ENCODE data around the gene MIA3. TPM values are rescaled to one million over a fixed set of nuclear protein-coding genes. Genes with fewer than 3 reads are reported as not detected.

MIA3 gene
- total and polyA plus RNA-seq, 9 of the 15 experiments (the other 6 are each of a cell fraction or from before 2014, with no cell fraction given): 21.6 to 89.4 (median 40.8) TPM

- no peaks in the 10 kb centered on the region for H3K36me3 ChIP-seq (ENCODE audit: control insufficient read depth, insufficient read depth, low read length)
- no peak for DNase-seq (ENCODE audit: extremely low read depth in 1 of 4, low spot score in 3 of 4)
- no TSS peak for BruUV-seq (replicated peaks)
- CTCF ChIA-PET (ENCODE audit: low intra/inter-chr PET ratio): no interaction called here
- no peaks in the 10 kb centered on the region for H3K9me1 ChIP-seq (ENCODE audit: control insufficient read depth, insufficient read depth, low read length)
- H3K79me2 ChIP-seq (ENCODE audit: control insufficient read depth, insufficient read depth, low read length): peaks cover 7% of the 10 kb centered on the region
- 7% methylated on average over 1 of the region's 1 CpG for WGBS (ENCODE audit: insufficient coverage, low coverage, missing lambda C conversion rate)
- no peaks in the 10 kb centered on the region for H3K9me3 ChIP-seq (replicated peaks; ENCODE audit: control insufficient read depth, insufficient read depth, low read depth, low read length)
- no peak overlapping the region for H2AFZ ChIP-seq (ENCODE audit: low read depth, low read length)
- no peaks in the 10 kb centered on the region; the same call in 1 of the 2 replicates for H4K20me1 ChIP-seq (replicated peaks; ENCODE audit: control insufficient read depth, insufficient read depth, low read length)
- ATAC-seq: no peak
- H3K27me3 ChIP-seq (ENCODE audit: control insufficient read depth in 2 of 2, insufficient read depth in 2 of 2, low read length in 2 of 2): no peaks in the 10 kb centered on the region
- TF ChIP-seq ZNF589 (CRISPR knock-in tag; IDR thresholded peaks at IDR 0.05; ENCODE audit: low read depth) (no peak), KDM1A (IDR thresholded peaks at IDR 0.05) (no peak), DPF2 (IDR thresholded peaks at IDR 0.05) (no peak), NONO (IDR thresholded peaks at IDR 0.05; ENCODE audit: low read depth in 2 of 2, low read length in 1 of 2) (no peak), ATF3 (IDR thresholded peaks at IDR 0.05) (no peak), ATF3 (CRISPR knock-in tag; conservative IDR thresholded peaks at IDR 0.05) (no peak), ARID2 (IDR thresholded peaks at IDR 0.05) (no peak), PML (IDR thresholded peaks at IDR 0.05; ENCODE audit: low read length) (no peak), TRIM24 (IDR thresholded peaks at IDR 0.05) (no peak), BRF1 (IDR thresholded peaks at IDR 0.05; ENCODE audit: borderline replicate concordance, extremely low read depth, insufficient read length) (no peak), ATF2 (CRISPR knock-in tag; IDR thresholded peaks at IDR 0.05) (no peak), MTA2 (IDR thresholded peaks at IDR 0.05; ENCODE audit: low read depth) (no peak), ZNF395 (CRISPR knock-in tag; IDR thresholded peaks at IDR 0.05) (no peak), EP300 (IDR thresholded peaks at IDR 0.05; ENCODE audit: low read length) (no peak), POLR3A (IDR thresholded peaks at IDR 0.05; ENCODE audit: borderline replicate concordance, extremely low read depth, insufficient read depth, insufficient read length) (no peak), NCOA4 (IDR thresholded peaks at IDR 0.05; ENCODE audit: partially characterized antibody) (no peak)
- peaks cover 0 to 12% of the 10 kb centered on the region in 2 experiments; a peak in 2 of 5 replicates for H3K4me1 ChIP-seq (replicated peaks in 1 of 2; ENCODE audit: control insufficient read depth in 2 of 2, insufficient read depth in 2 of 2, low read length in 2 of 2)
- POLR2A ChIA-PET: no interaction called here
- H3K4me3 ChIP-seq: no peak overlapping the region
- no peak overlapping the region for H3K9ac ChIP-seq (ENCODE audit: insufficient read depth in 1 of 2, low read depth in 2 of 2, low read length in 2 of 2)
- no peak overlapping the region for H3K4me2 ChIP-seq (ENCODE audit: insufficient read depth, low read length)
- in situ Hi-C loops (cut with MboI) (no loop called here), intact Hi-C loops (cut with micrococcal nuclease) (no loop called here)
- no peak for FAIRE-seq
- no peak overlapping the region for H3K27ac ChIP-seq (ENCODE audit: extremely low read depth, low read depth, low read length)
These were observed 4.3 kb upstream of the MIA3 start for GRCh38 chr1:222613627-222614026.
